A549 (cell line): ENCODE results near the gene RAD18. TPM values are rescaled to one million over a fixed set of nuclear protein-coding genes. Genes with fewer than 3 reads are reported as not detected.

Source experiments
- ATAC-seq, 2 experiments: fragments of 200-7000 bp in 1 of 2; fragments of >200 bp in 1 of 2; cut with Nextera tagmentation in 1 of 2; cut with Tn5 transposase in 1 of 2; 3 replicates each; pipeline versions ENCODE4 v1.8.0 to v1.9.1; 2018 to 2020; ENCODE audit warnings: mild to moderate bottlenecking in 1 of 2, moderate library complexity in 1 of 2
- CTCF ChIA-PET: fragments of 300-600 bp; sonication (Branson Sonifier 250); formaldehyde crosslinking; extraction: SDS; loops from one replicate; lab custom pipeline; 2021; ENCODE audit warnings: antibody characterized with exemption, inconsistent platforms; lab: Yijun Ruan, JAX
- POLR2A ChIA-PET: fragments of 350-600 bp; formaldehyde crosslinking; extraction: SDS; loops from one replicate; lab custom pipeline; 2021; ENCODE audit warnings: antibody characterized with exemption, inconsistent platforms; lab: Yijun Ruan, JAX
- DNase-seq, 2 experiments: peaks; one replicate each; pipeline versions ENCODE4 v3.0.0 to v3.0.0-alpha.2; 2011 to 2016; ENCODE audit warnings: low read depth in 1 of 2, low spot score in 1 of 2
- FAIRE-seq: peaks from 2 replicates; lab custom pipeline; 2011; peaks lifted over from hg19 to GRCh38; lab: Jason Lieb, UNC
- H3K27ac ChIP-seq, 2 experiments: fragments of >200 bp; sonication (Bioruptor Twin); formaldehyde crosslinking; 3 replicates each; pipeline ENCODE4 v1.5.1; 2016 to 2017
- H3K4me1 ChIP-seq: fragments of >200 bp; sonication (Bioruptor Twin); formaldehyde crosslinking; 3 replicates; pipeline ENCODE4 v1.6.1; 2016
- H3K4me2 ChIP-seq: fragments of >200 bp; sonication (Bioruptor Twin); formaldehyde crosslinking; 3 replicates; pipeline ENCODE4 v1.6.1; 2016
- H3K4me3 ChIP-seq: fragments of >200 bp; sonication (Bioruptor Twin); formaldehyde crosslinking; 3 replicates; pipeline ENCODE4 v1.5.1; 2016
- H3K9me3 ChIP-seq: fragments of >200 bp; sonication (Bioruptor Twin); formaldehyde crosslinking; 3 replicates; pipeline ENCODE4 v1.6.1; 2016
- CBX2 ChIP-seq: fragments of 200-600 bp; sonication (generic); IDR thresholded peaks from 2 replicates; pipeline ENCODE4 v1.6.1; 2016; ENCODE audit warnings: low read depth, mild to moderate bottlenecking, borderline replicate concordance
- EP300 ChIP-seq, 2 experiments: fragments of >200 bp; sonication (Bioruptor Twin); formaldehyde crosslinking; IDR thresholded peaks; 2 replicates in 1 of 2; 3 replicates in 1 of 2; pipeline ENCODE4 v1.6.1; 2016 to 2017
- FOSL2 ChIP-seq, 2 experiments: fragments of 450-650 bp in 1 of 2; fragments of >200 bp in 1 of 2; sonication (Bioruptor Twin) in 1 of 2; formaldehyde crosslinking; IDR thresholded peaks; 2 replicates each; pipeline versions ENCODE4 v1.5.0 to v1.6.1; 2016 to 2020; ENCODE audit warnings: mild to moderate bottlenecking in 1 of 2, moderate library complexity in 1 of 2
- FOXS1 ChIP-seq: fragments of 250-450 bp; sonication (Bioruptor Pico); IDR thresholded peaks from 2 replicates; pipeline ENCODE4 v1.5.0; 2020; ENCODE audit warnings: mild to moderate bottlenecking, moderate library complexity
- HDAC2 ChIP-seq: fragments of 200-600 bp; sonication (generic); IDR thresholded peaks from 2 replicates; pipeline ENCODE4 v1.6.1; 2016
- HEYL ChIP-seq: fragments of 250-450 bp; sonication (Bioruptor Pico); IDR thresholded peaks from 2 replicates; pipeline ENCODE4 v1.8.0; 2021; ENCODE audit warnings: mild to moderate bottlenecking, moderate library complexity
- HOXA7 ChIP-seq: fragments of 250-450 bp; sonication (Bioruptor Pico); IDR thresholded peaks from 2 replicates; pipeline ENCODE4 v1.5.0; 2020; ENCODE audit warnings: mild to moderate bottlenecking, moderate library complexity
- HOXB13 ChIP-seq: fragments of 250-450 bp; sonication (Bioruptor Pico); IDR thresholded peaks from 2 replicates; pipeline ENCODE4 v1.5.0; 2020; ENCODE audit warnings: low read depth, mild to moderate bottlenecking, moderate library complexity
- JUN ChIP-seq, 2 experiments: fragments of >200 bp; sonication (Bioruptor Twin); formaldehyde crosslinking; IDR thresholded peaks; 2 replicates in 1 of 2; 3 replicates in 1 of 2; pipeline ENCODE4 v1.6.1; 2016 to 2017
- MAFK ChIP-seq: fragments of 450-650 bp; IDR thresholded peaks from 2 replicates; pipeline ENCODE4 v1.6.1; 2014; ENCODE audit not compliant: partially characterized antibody
- MYC ChIP-seq: IDR thresholded peaks from 2 replicates; pipeline ENCODE4 v1.6.1; 2012; ENCODE audit warnings: mild to moderate bottlenecking, inconsistent platforms, low read length, improper control_type of control experiment, borderline replicate concordance
- NFE2L2 ChIP-seq: fragments of 150-350 bp; conservative IDR thresholded peaks from 2 replicates; pipeline ENCODE4 v1.6.1; 2014; ENCODE audit warnings: low read length
- POLR2AphosphoS2 ChIP-seq: conservative IDR thresholded peaks from 2 replicates; pipeline ENCODE4 v1.6.1; 2012; ENCODE audit warnings: low read length, improper control_type of control experiment, inconsistent platforms
- RAD21 ChIP-seq, 2 experiments: fragments of >200 bp in 1 of 2; sonication (Bioruptor Twin) in 1 of 2; formaldehyde crosslinking in 1 of 2; IDR thresholded peaks in 1 of 2; conservative IDR thresholded peaks in 1 of 2; 2 replicates in 1 of 2; 3 replicates in 1 of 2; pipeline ENCODE4 v1.6.1; 2012 to 2018; ENCODE audit warnings: inconsistent platforms in 1 of 2
- RARB ChIP-seq: fragments of 250-450 bp; sonication (Bioruptor Pico); IDR thresholded peaks from 2 replicates; pipeline ENCODE4 v1.8.0; 2021; ENCODE audit warnings: mild to moderate bottlenecking, moderate library complexity
- RCOR1 ChIP-seq: fragments of 150-350 bp; IDR thresholded peaks from 2 replicates; pipeline ENCODE4 v1.6.1; 2014; ENCODE audit warnings: antibody characterized with exemption, low read length, low read depth
- RNF2 ChIP-seq: fragments of 200-600 bp; sonication (generic); IDR thresholded peaks from 2 replicates; pipeline ENCODE4 v1.6.1; 2016; ENCODE audit warnings: low read depth, mild to moderate bottlenecking, antibody characterized with exemption, moderate library complexity, borderline replicate concordance
- SMC3 ChIP-seq: fragments of >200 bp; sonication (Bioruptor Twin); formaldehyde crosslinking; IDR thresholded peaks from 3 replicates; pipeline ENCODE4 v1.6.1; 2018; ENCODE audit warnings: inconsistent platforms
- TFCP2L1 ChIP-seq: fragments of 250-450 bp; sonication (Bioruptor Pico); IDR thresholded peaks from 2 replicates; pipeline ENCODE4 v1.5.0; 2021; ENCODE audit warnings: mild to moderate bottlenecking
- ZC3H11A ChIP-seq: fragments of 450-650 bp; IDR thresholded peaks from 2 replicates; pipeline ENCODE4 v1.6.1; 2014; ENCODE audit warnings: antibody characterized with exemption, mild to moderate bottlenecking
- WGBS: methylation state at CpG from one replicate; pipeline ENCODE4 v1.1.6; 2017; ENCODE audit errors: missing lambda C conversion rate; 5-methylcytosine and 5-hydroxymethylcytosine counted together
- polyA plus RNA-seq, 4 experiments: library from polyadenylated mRNA; depleted of rRNA in 3 of 4; stranded (reverse); fragments of >200 nt; fragmentation: RNase III in 1 of 4; extraction: RNeasy Plus Mini Kit Qiagen cat#74134 plus additional on column Dnase treatment in 1 of 4; gene quantifications; 2 replicates in 3 of 4; 3 replicates in 1 of 4; pipeline ENCODE4 v1.2.3, GENCODE V29; 2011 to 2017
- TF ChIP-seq, protein P1 (sequence below): fragments of >200 bp; sonication (Bioruptor Twin); formaldehyde crosslinking; IDR thresholded peaks from 3 replicates; pipeline ENCODE4 v1.6.1; 2016
- TF ChIP-seq, protein P2 (sequence below): fragments of 250-450 bp; sonication (Bioruptor Pico); IDR thresholded peaks from 2 replicates; pipeline ENCODE4 v1.5.0; 2020; ENCODE audit warnings: low read depth, mild to moderate bottlenecking, moderate library complexity
- TF ChIP-seq, protein P3 (sequence below): fragments of >200 bp; sonication (Bioruptor Twin); formaldehyde crosslinking; IDR thresholded peaks from 2 replicates; pipeline ENCODE4 v1.6.1; 2016
- TF ChIP-seq, protein P4 (sequence below): fragments of 450-650 bp; IDR thresholded peaks from 2 replicates; pipeline ENCODE4 v1.6.1; 2014; ENCODE audit warnings: antibody characterized with exemption
- TF ChIP-seq, protein P5 (sequence below): fragments of 200-600 bp; sonication (generic); IDR thresholded peaks from 2 replicates; pipeline ENCODE4 v1.6.1; 2016; ENCODE audit warnings: antibody characterized with exemption, mild to moderate bottlenecking, moderate library complexity

RAD18 gene
- polyA plus RNA-seq, 2 of the 4 experiments (the other 2 are of a cell fraction) = 11.8 to 23.2 TPM

DNA sequence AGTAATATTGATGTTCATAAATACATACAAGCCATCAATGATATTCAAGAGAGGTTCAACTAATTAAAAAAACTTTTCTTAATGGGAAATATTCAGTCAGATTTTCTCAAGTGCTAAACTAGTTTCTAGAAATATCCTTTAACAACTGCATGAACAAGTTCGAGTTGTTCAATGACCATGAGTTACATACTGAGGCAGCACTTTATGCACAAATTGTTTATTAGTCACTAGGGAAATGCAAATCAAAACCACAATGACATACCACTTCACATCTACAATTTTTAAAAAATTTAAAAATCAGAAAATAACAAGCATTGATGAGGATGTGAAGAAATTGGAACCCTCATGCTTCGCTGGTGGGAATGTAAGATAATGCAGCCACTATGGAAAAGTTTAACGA, 62.4 kb downstream of the RAD18 start (continued):
- TF ChIP-seq, protein P1, sequence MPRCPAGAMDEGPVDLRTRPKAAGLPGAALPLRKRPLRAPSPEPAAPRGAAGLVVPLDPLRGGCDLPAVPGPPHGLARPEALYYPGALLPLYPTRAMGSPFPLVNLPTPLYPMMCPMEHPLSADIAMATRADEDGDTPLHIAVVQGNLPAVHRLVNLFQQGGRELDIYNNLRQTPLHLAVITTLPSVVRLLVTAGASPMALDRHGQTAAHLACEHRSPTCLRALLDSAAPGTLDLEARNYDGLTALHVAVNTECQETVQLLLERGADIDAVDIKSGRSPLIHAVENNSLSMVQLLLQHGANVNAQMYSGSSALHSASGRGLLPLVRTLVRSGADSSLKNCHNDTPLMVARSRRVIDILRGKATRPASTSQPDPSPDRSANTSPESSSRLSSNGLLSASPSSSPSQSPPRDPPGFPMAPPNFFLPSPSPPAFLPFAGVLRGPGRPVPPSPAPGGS = no peak
- no peak for TF ChIP-seq MYC
- TF ChIP-seq RNF2 = no peak
- TF ChIP-seq TFCP2L1 (CRISPR knock-in tag) = no peak

DNA sequence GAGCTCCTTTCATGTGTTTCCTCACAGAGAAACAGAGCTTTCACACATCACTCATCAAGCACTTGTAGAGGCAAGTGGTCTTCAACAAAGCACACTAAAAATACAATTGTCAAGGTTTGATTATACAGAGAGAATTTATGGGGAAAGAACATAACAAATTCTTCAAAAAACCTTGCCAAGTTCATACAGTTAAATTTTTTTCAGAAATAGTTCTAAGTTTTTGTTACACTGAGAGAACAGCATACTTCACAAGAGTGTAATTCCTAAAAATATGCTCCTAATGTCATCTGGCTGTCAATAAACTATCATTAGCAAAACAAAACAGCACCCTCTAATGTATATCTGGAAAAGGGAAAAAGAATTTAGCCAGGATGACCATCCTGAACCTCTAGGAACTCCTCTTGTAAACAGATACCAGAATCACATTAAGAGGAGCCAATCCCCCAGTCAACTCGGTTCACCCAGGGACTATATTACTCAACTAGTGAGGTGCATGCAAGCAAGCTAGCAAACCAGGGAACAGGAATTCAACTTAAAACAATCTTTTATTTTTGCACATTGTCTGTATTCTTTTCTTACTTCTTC, 63.3 kb downstream of the RAD18 start:
- H3K9me3 ChIP-seq = no peaks in the 10 kb centered on the region
- DNase-seq (no peak), FAIRE-seq (no peak), ATAC-seq (no peak; a peak in 2 of 6 replicates)
- no peaks in the 10 kb centered on the region for H3K4me1 ChIP-seq
- TF ChIP-seq HEYL (CRISPR knock-in tag) (no peak), SMC3 (0 out of 3 replicates have a peak, but pooled peaks have one; percentile 19), RAD21 (conservative IDR thresholded peaks at IDR 0.05 in 1 of 2, IDR thresholded peaks at IDR 0.05 in 1 of 2) (peak in 1 of 2 experiments; percentile 25; a peak in 1 of 5 replicates), RARB (no peak), JUN (IDR thresholded peaks at IDR 0.05) (no peak), HOXB13 (no peak), RNF2 (no peak)
- TF ChIP-seq, protein P2, sequence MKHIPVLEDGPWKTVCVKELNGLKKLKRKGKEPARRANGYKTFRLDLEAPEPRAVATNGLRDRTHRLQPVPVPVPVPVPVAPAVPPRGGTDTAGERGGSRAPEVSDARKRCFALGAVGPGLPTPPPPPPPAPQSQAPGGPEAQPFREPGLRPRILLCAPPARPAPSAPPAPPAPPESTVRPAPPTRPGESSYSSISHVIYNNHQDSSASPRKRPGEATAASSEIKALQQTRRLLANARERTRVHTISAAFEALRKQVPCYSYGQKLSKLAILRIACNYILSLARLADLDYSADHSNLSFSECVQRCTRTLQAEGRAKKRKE (CRISPR knock-in tag) = no peak
- H3K27ac ChIP-seq = no peak overlapping the region
- no peak overlapping the region for H3K4me3 ChIP-seq
- WGBS = 81% methylated on average over 1 of the region's 1 CpG
- ChIA-PET POLR2A (no interaction called here), CTCF (interaction anchor here (0.8 kb wide), 1 partner anchor 9 kb away, joined by 3 read pairs; no protein-coding TSS in a partner anchor)
- H3K4me2 ChIP-seq = no peak overlapping the region

DNA sequence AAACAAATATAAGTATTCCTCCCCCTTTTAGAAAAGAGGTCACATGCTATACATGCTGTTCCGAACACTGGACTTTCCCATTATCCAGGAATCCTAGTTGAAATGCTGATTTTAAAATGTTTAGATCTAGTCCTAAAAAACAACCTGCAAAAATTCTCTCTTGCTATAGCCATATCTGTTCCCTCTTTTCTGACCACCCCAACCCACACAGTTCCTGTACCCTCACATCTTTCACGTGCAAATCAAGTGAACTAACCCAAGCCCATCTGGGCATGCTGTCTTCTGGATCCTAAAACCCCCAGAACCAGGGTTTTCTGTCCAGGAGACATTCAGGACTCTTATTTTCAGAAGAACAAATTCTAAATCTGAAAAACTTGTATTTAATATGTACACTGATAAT, 67.4 kb downstream of the RAD18 start:
- FAIRE-seq = no peak
- no peaks in the 10 kb centered on the region for H3K9me3 ChIP-seq

More for the DNA sequence above, 67.4 kb downstream of the RAD18 start:
- POLR2A ChIA-PET = no interaction called here
- CTCF ChIA-PET = no interaction called here
- 92% methylated on average over 2 of the region's 2 CpGs for WGBS
- Histone ChIP-seq H3K4me2 (no peak overlapping the region), H3K27ac (no peak overlapping the region), H3K4me1 (no peaks in the 10 kb centered on the region), H3K4me3 (no peak overlapping the region)
- ATAC-seq (no peak), DNase-seq (no peak)
- TF ChIP-seq EP300 (IDR thresholded peaks at IDR 0.05) = no peak
- TF ChIP-seq HOXB13 = no peak
- TF ChIP-seq, protein P3, sequence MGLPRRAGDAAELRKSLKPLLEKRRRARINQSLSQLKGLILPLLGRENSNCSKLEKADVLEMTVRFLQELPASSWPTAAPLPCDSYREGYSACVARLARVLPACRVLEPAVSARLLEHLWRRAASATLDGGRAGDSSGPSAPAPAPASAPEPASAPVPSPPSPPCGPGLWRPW = no peak
- TF ChIP-seq ZC3H11A = no peak
- TF ChIP-seq HDAC2 = no peak
- TF ChIP-seq NFE2L2 = no peak
- no peak for TF ChIP-seq FOSL2 (IDR thresholded peaks at IDR 0.05)
- no peak for TF ChIP-seq FOSL2 (CRISPR knock-in tag; IDR thresholded peaks at IDR 0.05)
- no peak for TF ChIP-seq FOXS1
- no peak for TF ChIP-seq HOXA7 (CRISPR knock-in tag)
- TF ChIP-seq CBX2 = no peak
- no peak for TF ChIP-seq MAFK
- TF ChIP-seq, protein P1 = no peak
- TF ChIP-seq, protein P4, sequence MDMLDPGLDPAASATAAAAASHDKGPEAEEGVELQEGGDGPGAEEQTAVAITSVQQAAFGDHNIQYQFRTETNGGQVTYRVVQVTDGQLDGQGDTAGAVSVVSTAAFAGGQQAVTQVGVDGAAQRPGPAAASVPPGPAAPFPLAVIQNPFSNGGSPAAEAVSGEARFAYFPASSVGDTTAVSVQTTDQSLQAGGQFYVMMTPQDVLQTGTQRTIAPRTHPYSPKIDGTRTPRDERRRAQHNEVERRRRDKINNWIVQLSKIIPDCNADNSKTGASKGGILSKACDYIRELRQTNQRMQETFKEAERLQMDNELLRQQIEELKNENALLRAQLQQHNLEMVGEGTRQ = no peak
- TF ChIP-seq RCOR1 = no peak
- TF ChIP-seq, protein P5, sequence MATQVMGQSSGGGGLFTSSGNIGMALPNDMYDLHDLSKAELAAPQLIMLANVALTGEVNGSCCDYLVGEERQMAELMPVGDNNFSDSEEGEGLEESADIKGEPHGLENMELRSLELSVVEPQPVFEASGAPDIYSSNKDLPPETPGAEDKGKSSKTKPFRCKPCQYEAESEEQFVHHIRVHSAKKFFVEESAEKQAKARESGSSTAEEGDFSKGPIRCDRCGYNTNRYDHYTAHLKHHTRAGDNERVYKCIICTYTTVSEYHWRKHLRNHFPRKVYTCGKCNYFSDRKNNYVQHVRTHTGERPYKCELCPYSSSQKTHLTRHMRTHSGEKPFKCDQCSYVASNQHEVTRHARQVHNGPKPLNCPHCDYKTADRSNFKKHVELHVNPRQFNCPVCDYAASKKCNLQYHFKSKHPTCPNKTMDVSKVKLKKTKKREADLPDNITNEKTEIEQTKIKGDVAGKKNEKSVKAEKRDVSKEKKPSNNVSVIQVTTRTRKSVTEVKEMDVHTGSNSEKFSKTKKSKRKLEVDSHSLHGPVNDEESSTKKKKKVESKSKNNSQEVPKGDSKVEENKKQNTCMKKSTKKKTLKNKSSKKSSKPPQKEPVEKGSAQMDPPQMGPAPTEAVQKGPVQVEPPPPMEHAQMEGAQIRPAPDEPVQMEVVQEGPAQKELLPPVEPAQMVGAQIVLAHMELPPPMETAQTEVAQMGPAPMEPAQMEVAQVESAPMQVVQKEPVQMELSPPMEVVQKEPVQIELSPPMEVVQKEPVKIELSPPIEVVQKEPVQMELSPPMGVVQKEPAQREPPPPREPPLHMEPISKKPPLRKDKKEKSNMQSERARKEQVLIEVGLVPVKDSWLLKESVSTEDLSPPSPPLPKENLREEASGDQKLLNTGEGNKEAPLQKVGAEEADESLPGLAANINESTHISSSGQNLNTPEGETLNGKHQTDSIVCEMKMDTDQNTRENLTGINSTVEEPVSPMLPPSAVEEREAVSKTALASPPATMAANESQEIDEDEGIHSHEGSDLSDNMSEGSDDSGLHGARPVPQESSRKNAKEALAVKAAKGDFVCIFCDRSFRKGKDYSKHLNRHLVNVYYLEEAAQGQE = no peak
- TF ChIP-seq JUN (IDR thresholded peaks at IDR 0.05) = no peak
- TF ChIP-seq POLR2AphosphoS2 = no peak
- no peak for TF ChIP-seq RNF2
- TF ChIP-seq RAD21 (conservative IDR thresholded peaks at IDR 0.05 in 1 of 2, IDR thresholded peaks at IDR 0.05 in 1 of 2) = no peak
